ENCODE data around the gene PTPRE.

PTPRE gene

DNA sequence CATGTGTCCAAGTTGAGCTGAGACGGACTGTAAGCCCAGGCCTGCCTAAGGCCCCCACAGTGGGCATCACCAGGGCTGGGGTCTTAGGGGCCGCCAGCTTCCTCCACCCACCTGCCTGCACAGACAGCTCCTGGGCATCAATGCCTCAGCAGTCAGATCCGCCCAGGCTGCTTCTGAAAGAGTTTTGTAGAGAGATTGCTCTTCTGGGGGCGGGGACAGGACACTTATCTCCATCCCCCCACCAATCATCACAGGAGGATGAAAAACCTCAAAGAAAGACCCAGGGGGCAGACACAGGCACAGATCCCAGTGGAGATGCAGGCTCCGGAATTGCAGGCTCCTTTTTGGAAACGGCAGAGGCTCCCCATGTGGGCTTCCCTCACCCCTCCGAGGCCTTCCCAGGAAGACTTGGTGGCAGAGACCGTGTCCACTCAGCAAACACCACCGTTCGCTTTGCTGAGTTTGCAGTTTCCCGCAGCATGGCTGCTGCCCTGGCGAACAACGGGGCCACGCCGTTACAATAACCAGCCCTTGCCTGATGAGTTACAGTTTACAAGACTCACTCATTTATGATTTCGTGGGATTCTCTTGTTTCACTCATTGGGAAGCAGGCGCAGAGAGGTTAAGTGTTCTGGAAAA is 122.9 kb downstream of the PTPRE start:
- no peak for DNase-seq

DNA sequence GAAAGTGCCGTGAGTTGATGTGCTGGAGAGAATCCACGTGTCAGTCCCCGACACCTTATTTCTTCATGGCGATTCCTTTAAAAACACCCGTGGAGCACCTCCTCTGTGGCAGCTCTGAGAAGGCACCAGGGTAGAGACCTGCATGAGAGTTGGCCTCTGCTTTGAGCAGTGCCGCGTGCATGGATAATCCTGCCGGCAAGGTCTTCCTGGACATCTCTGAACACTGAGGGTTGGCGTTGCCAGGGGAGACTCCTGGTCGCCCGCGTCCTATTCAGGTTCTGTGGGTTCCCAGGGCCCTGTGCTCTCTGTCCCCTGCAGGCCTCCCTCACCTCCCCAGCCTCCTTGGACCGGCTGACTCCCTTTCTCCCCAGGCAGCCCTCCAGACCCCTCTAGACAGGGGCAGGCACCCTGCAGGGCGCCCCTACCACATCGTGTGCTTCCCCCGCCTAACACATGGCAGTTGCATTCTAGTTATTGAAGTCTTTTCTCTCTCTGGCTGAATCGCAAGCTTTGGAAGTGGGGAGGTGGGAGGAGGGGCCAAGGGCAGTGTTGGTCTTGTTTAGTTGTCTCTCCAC is 123.7 kb downstream of the PTPRE start:
- no peak for DNase-seq

GRCh38 chr10:128031216-128031615 is 124.3 kb downstream of the PTPRE start:
- DNase-seq: no peak

- no peak for DNase-seq
These were observed 125.6 kb downstream of the PTPRE start for GRCh38 chr10:128032466-128032865.

GRCh38 chr10:128035557-128035973 is 128.7 kb downstream of the PTPRE start:
- no peak for DNase-seq

DNA sequence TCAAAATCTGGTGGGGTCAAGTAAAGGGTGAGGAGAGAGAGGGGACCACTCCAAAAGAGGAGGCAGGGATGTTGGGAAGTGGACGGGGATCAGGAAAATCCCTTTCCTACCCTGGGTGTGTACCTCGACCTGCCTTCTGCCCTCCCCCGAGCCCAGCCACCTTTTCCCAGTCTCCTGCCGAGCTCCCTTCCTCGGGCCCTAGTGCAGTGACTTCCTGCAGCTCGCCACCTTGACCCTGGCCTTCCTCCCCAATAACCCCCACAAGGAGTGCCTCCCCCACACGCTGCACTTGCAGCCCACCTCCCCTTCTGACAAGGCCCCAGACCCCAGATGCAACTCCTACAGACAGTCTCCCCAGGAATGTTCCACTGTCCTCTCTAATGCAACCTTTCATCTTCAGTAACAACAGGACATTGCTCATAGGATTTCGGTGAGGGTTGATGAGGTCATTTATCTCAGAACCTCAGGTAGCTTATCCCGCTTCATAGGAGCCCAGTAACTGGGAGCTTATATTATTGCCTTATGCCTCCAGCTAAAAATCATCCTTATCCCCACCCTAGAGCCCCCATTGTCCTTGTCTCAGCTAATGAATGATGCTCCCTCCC is 129.2 kb downstream of the PTPRE start:
- no peak for DNase-seq

- DNase-seq: no peak
These were observed 130.0 kb downstream of the PTPRE start for GRCh38 chr10:128036746-128037543.

GRCh38 chr10:128040096-128040495 is 133.2 kb downstream of the PTPRE start:
- DNase-seq: no peak

DNA sequence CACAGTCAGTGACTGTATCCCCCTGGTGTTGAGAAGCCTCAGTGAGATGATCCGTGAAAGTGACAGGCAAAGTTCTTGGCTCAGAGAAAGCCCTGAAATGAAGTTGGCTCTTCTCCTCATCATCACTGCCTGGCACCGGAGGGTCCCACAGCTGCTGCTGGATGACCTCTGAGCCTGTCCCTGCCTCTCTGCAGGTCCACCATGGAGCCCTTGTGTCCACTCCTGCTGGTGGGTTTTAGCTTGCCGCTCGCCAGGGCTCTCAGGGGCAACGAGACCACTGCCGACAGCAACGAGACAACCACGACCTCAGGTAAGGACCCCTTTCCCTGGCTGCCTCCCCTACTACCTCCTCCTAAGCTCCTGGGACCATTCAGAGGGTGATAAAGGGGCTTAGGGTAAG is 133.8 kb downstream of the PTPRE start:
- DNase-seq: no peak

DNA sequence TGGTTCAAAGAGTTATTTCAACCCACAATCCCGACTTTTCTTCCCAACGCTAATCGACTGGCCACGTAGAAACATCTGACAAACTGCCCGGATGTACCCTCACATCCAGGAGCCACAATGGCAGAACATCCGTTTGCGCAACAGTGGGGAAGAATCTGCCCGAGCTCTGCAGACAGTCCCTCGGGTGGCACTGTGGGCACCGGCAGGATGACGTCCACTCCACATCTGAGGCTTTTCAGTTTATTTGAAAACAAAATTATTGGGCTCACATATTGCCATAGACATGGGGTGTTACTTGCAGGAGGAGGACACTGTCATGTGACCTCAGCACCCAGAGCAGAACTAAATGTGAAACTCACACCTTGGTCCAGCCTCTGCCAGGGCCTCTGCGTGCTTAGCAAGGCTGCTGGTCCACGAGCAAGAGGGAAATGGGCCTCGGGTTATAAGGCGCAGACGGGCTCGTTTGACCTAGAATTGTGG is 135.3 kb downstream of the PTPRE start:
- DNase-seq: no peak

- no peak for DNase-seq
These were observed 136.5 kb downstream of the PTPRE start for GRCh38 chr10:128043259-128044045.

GRCh38 chr10:128044186-128044585 is 137.3 kb downstream of the PTPRE start:
- DNase-seq: no peak

GRCh38 chr10:128044961-128045832 is 138.3 kb downstream of the PTPRE start:
- no peak for DNase-seq

DNA sequence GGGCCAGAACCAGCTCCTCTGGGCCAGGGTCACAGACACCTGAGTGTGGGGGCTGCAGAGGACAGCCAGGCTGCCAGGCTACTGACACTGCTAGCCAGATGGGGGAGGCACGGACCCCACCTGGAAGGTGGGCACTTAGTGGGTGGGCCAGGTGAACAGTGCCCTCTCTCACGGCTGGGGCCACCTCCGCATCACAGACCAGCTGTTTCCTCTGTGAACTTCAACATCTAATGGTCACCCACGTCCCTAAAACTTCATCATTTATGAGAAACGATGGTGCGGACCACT is 138.9 kb downstream of the PTPRE start:
- no peak for DNase-seq

DNA sequence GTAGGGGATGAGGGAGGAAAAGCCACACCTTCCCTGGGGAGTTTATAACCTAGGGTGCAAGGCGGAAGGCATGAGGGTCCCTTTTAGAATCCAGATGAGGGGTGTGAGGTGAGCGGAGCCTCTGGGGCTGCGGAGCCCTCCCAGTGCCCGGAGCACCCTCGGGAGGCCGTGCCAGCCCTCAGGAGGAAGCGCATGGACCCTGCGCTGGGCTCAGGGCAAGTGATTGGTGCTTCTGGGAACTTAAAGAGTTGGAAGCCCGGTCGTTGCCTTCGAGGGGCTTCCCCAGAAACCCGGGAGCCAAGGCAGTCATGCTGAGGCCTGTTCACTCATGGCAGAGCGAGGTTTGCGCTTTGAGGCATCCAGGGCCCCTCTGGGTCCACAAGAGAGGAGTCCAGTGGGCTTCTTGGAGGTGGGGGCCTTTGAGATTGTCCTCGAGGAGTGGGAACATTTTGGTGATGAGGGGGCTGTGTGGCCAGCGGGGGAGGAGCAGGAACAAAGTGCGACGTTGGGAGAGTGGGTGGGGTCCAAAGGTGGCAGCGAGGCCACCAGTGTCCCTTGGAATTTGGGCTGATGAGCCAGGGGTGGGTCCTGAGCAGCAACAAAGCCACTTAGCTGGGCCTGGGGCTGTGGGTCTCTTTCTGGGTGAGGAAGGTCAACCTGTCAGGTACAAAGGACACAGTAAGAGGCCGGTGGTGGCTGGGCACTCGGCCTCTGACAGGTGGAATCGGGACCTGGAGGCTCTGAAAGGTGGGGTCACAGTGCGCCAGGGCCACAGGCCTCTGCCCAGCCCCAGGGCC is 139.5 kb downstream of the PTPRE start:
- no peak for DNase-seq

DNA sequence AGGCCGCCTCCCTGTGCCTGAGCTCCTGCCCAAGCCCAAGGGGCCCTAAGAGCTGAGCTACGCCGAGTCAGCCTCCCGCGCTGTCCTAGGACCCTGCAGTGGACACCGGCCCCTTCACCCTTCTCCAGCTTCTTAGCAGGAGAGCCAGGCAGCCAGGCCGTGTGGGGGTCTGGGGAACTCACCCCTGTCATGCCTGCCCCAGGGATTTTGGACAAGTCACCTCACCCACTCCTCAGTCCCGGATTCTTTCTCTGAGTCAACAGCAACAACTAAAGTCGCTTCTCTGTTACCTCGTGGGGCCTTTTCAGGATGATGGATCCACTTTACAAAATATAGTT is 140.0 kb downstream of the PTPRE start:
- no peak for DNase-seq

- DNase-seq: no peak
These were observed 140.4 kb downstream of the PTPRE start for GRCh38 chr10:128047351-128047750.

- no peak for DNase-seq
These were observed 141.3 kb downstream of the PTPRE start for GRCh38 chr10:128047991-128048818.

DNA sequence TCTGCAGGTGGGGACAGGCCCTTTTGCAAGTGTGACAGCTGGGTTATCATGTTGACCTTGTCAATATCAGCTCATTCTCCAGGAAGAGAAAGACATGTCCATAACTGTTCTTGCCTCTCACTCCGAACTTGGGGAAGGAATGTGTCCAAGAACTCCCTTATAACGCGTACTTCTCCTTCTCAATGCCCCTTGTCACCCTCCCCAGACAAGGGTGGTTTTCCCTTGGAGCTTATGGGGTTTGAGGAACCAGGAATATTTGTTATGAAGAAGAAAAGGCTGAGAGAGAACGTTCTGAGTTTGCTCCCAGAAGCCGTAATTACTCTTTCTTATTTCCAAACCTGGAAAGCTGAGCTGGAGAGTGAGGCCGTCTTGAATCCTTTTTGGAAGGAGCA is 141.9 kb downstream of the PTPRE start:
- no peak for DNase-seq
